GM18873 (cell line): ENCODE results near the gene ITGA6.

ENCODE experiments used
- ATAC-seq: cut with Tn5 transposase; IDR thresholded peaks from one replicate; pipeline ENCODE4 v1.9.1; 2021; ENCODE audit warnings: mild to moderate bottlenecking, moderate library complexity, moderate number of reproducible peaks; ENCODE audit not compliant: unreplicated experiment, low FRiP score

ITGA6 gene

GRCh38 chr2:172461591-172462372 is 34.4 kb downstream of the ITGA6 start:
- no peak for ATAC-seq

GRCh38 chr2:172462373-172462848 is 35.0 kb downstream of the ITGA6 start:
- ATAC-seq, result no peak

GRCh38 chr2:172462849-172463381 is 35.5 kb downstream of the ITGA6 start:
- peak; percentile 56 for ATAC-seq

GRCh38 chr2:172464400-172465129 is 37.2 kb downstream of the ITGA6 start:
- no peak for ATAC-seq

GRCh38 chr2:172465417-172466334 is 38.3 kb downstream of the ITGA6 start:
- no peak for ATAC-seq

- no peak for ATAC-seq
These were observed 40.0 kb downstream of the ITGA6 start for GRCh38 chr2:172467382-172467781.

- no peak for ATAC-seq
These were observed 43.9 kb downstream of the ITGA6 start for GRCh38 chr2:172470958-172471922.

- ATAC-seq, result no peak
These were observed 45.2 kb downstream of the ITGA6 start for GRCh38 chr2:172472446-172473033.

GRCh38 chr2:172473167-172473566 is 45.8 kb downstream of the ITGA6 start:
- no peak for ATAC-seq

GRCh38 chr2:172478353-172478752 is 51.0 kb downstream of the ITGA6 start:
- no peak for ATAC-seq

- no peak for ATAC-seq
These were observed 53.2 kb downstream of the ITGA6 start for GRCh38 chr2:172480301-172481218.

GRCh38 chr2:172481507-172482262 is 54.3 kb downstream of the ITGA6 start:
- ATAC-seq, result no peak

GRCh38 chr2:172484253-172484652 is 56.9 kb downstream of the ITGA6 start:
- ATAC-seq, result no peak

GRCh38 chr2:172484706-172485105 is 57.3 kb downstream of the ITGA6 start:
- ATAC-seq, result no peak

GRCh38 chr2:172488556-172488955 is 61.2 kb downstream of the ITGA6 start:
- ATAC-seq, result no peak

- ATAC-seq, result no peak
These were observed 62.3 kb downstream of the ITGA6 start for GRCh38 chr2:172489681-172490080.

- ATAC-seq, result no peak
These were observed 68.8 kb downstream of the ITGA6 start for GRCh38 chr2:172496160-172496608.
